H1 (cell line): Measurements from ENCODE around the gene CBY2. TPM values are rescaled to one million over a fixed set of nuclear protein-coding genes. Genes with fewer than 3 reads are reported as not detected.

Experiments
- CTCF ChIA-PET: fragments of 300-600 bp; sonication (Branson Sonifier 250); formaldehyde crosslinking; loops from one replicate; lab custom pipeline; 2021; ENCODE audit not compliant: partially characterized antibody; lab: Charles Lee
- POLR2A ChIA-PET: fragments of 300-600 bp; sonication (Branson Sonifier 250); formaldehyde crosslinking; loops from one replicate; lab custom pipeline; 2021; ENCODE audit warnings: inconsistent platforms; ENCODE audit not compliant: partially characterized antibody; lab: Charles Lee
- DNase-seq, 2 experiments: peaks; one replicate each; pipeline versions ENCODE4 v3.0.0 to v3.0.0-alpha.2; 2010 to 2022; ENCODE audit warnings: low spot score in 2 of 2, low read depth in 1 of 2, mixed read lengths in 1 of 2
- FAIRE-seq: peaks from 2 replicates; lab custom pipeline; 2011; peaks lifted over from hg19 to GRCh38; lab: Jason Lieb, UNC
- H2AFZ ChIP-seq: 2 replicates; pipeline ENCODE4 v1.8.1; 2012; ENCODE audit warnings: low read length, inconsistent platforms
- H2AK5ac ChIP-seq: 2 replicates; pipeline ENCODE4 v1.6.1; 2013; ENCODE audit warnings: low read depth, low read length
- H2BK120ac ChIP-seq: replicated peaks from 2 replicates; pipeline ENCODE3; 2013; ENCODE audit warnings: low read depth, low read length, inconsistent platforms
- H2BK12ac ChIP-seq: 2 replicates; pipeline ENCODE4 v1.6.1; 2013; ENCODE audit warnings: low read depth, low read length
- H2BK15ac ChIP-seq: 2 replicates; pipeline ENCODE4 v1.6.1; 2013; ENCODE audit warnings: low read length
- H2BK20ac ChIP-seq: 2 replicates; pipeline ENCODE4 v1.6.1; 2013; ENCODE audit warnings: low read length
- H2BK5ac ChIP-seq: 2 replicates; pipeline ENCODE4 v1.6.1; 2013; ENCODE audit warnings: low read depth, low read length
- H3K14ac ChIP-seq: 2 replicates; pipeline ENCODE4 v1.6.1; 2013; ENCODE audit warnings: inconsistent platforms; ENCODE audit not compliant: insufficient read length
- H3K18ac ChIP-seq: 2 replicates; pipeline ENCODE4 v1.6.1; 2013; ENCODE audit warnings: low read length; ENCODE audit errors: extremely low read depth
- H3K23ac ChIP-seq: 2 replicates; pipeline ENCODE4 v1.6.1; 2013; ENCODE audit warnings: inconsistent platforms; ENCODE audit not compliant: insufficient read length
- H3K23me2 ChIP-seq: 2 replicates; pipeline ENCODE4 v1.6.1; 2013; ENCODE audit warnings: low read depth, low read length
- H3K27ac ChIP-seq: 2 replicates; pipeline ENCODE4 v1.6.1; 2011; ENCODE audit warnings: low read depth, low read length, inconsistent platforms
- H3K27me3 ChIP-seq, 4 experiments: replicated peaks in 1 of 4; 1 replicate in 1 of 4; 2 replicates in 3 of 4; pipeline versions ENCODE4 v1.6.1 to v1.8.1; 2011 to 2013; ENCODE audit warnings: low read length in 3 of 4, mild to moderate bottlenecking in 3 of 4, inconsistent platforms in 2 of 4, mixed read lengths in 2 of 4, moderate library complexity in 1 of 4; ENCODE audit not compliant: control insufficient read depth in 3 of 4, insufficient read depth in 3 of 4; ENCODE audit errors: extremely low read depth in 1 of 4
- H3K36me3 ChIP-seq, 4 experiments: 2 replicates each; pipeline versions ENCODE4 v1.6.1 to v1.8.1; 2011 to 2013; ENCODE audit warnings: mild to moderate bottlenecking in 4 of 4, low read length in 3 of 4, moderate library complexity in 2 of 4, control low read depth in 1 of 4, inconsistent platforms in 1 of 4; ENCODE audit not compliant: insufficient read depth in 4 of 4, control insufficient read depth in 2 of 4
- H3K4ac ChIP-seq: replicated peaks from 2 replicates; pipeline ENCODE3; 2013; ENCODE audit warnings: low read length, low read depth, mixed read lengths, inconsistent platforms; ENCODE audit not compliant: insufficient read length
- H3K4me1 ChIP-seq, 4 experiments: replicated peaks in 1 of 4; 1 replicate in 1 of 4; 2 replicates in 3 of 4; pipeline versions ENCODE4 v1.6.1 to v1.8.1; 2011 to 2013; ENCODE audit warnings: low read length in 3 of 4, inconsistent platforms in 2 of 4, mixed read lengths in 1 of 4; ENCODE audit not compliant: insufficient read depth in 4 of 4, control insufficient read depth in 3 of 4
- H3K4me2 ChIP-seq, 2 experiments: 2 replicates each; pipeline versions ENCODE4 v1.6.1 to v1.8.1; 2011 to 2013; ENCODE audit warnings: low read depth in 2 of 2, low read length in 2 of 2, control low read depth in 1 of 2, inconsistent platforms in 1 of 2, mild to moderate bottlenecking in 1 of 2; ENCODE audit not compliant: insufficient read depth in 1 of 2
- H3K4me3 ChIP-seq, 4 experiments: fragments of 200-600, 300-600 bp in 1 of 4; sonication (generic), shearing (Covaris generic), sonication (Bioruptor Twin) in 1 of 4; 2 replicates each; pipeline versions ENCODE4 v1.5.1 to v1.8.1; 2011 to 2016; ENCODE audit warnings: low read length in 4 of 4, low read depth in 3 of 4, control low read depth in 2 of 4, inconsistent platforms in 2 of 4, mild to moderate bottlenecking in 2 of 4, mixed read lengths in 1 of 4, moderate library complexity in 1 of 4; ENCODE audit not compliant: insufficient read depth in 2 of 4; ENCODE audit errors: extremely low read depth in 1 of 4
- H3K56ac ChIP-seq: replicated peaks from 2 replicates; pipeline ENCODE3; 2013; ENCODE audit warnings: low read depth, mild to moderate bottlenecking, mixed read lengths, low read length, inconsistent platforms; ENCODE audit not compliant: insufficient read length
- H3K79me1 ChIP-seq: 2 replicates; pipeline ENCODE4 v1.6.1; 2013; ENCODE audit warnings: low read depth, low read length, control low read depth
- H3K79me2 ChIP-seq, 2 experiments: 2 replicates each; pipeline versions ENCODE4 v1.6.1 to v1.8.1; 2012 to 2013; ENCODE audit warnings: low read length in 2 of 2, mild to moderate bottlenecking in 2 of 2, inconsistent platforms in 1 of 2; ENCODE audit not compliant: insufficient read depth in 2 of 2, control insufficient read depth in 1 of 2
- H3K9ac ChIP-seq, 4 experiments: replicated peaks in 1 of 4; 1 replicate in 1 of 4; 2 replicates in 3 of 4; pipeline versions ENCODE4 v1.6.1 to v1.8.1; 2011 to 2013; ENCODE audit warnings: low read depth in 3 of 4, low read length in 3 of 4, control low read depth in 2 of 4, mild to moderate bottlenecking in 2 of 4, moderate library complexity in 2 of 4, inconsistent platforms in 1 of 4; ENCODE audit errors: extremely low read depth in 1 of 4
- H3K9me3 ChIP-seq, 2 experiments: 2 replicates each; pipeline versions ENCODE4 v1.6.1 to v1.8.1; 2012 to 2013; ENCODE audit warnings: mild to moderate bottlenecking in 2 of 2, moderate library complexity in 2 of 2, control low read depth in 1 of 2, inconsistent platforms in 1 of 2, low read depth in 1 of 2, low read length in 1 of 2, mixed read lengths in 1 of 2; ENCODE audit not compliant: insufficient read depth in 2 of 2
- H4K20me1 ChIP-seq, 2 experiments: replicated peaks in 1 of 2; 2 replicates each; pipeline versions ENCODE3 to v1.8.1; 2011 to 2013; ENCODE audit warnings: inconsistent platforms in 2 of 2, low read length in 2 of 2, mild to moderate bottlenecking in 1 of 2; ENCODE audit not compliant: insufficient read depth in 2 of 2, control insufficient read depth in 1 of 2
- H4K5ac ChIP-seq: 2 replicates; pipeline ENCODE4 v1.6.1; 2013; ENCODE audit warnings: low read length, low read depth, mixed read lengths, inconsistent platforms; ENCODE audit not compliant: insufficient read length
- H4K8ac ChIP-seq: 2 replicates; pipeline ENCODE4 v1.8.0; 2013; ENCODE audit warnings: mild to moderate bottlenecking, moderate library complexity, low read length, inconsistent platforms; ENCODE audit not compliant: insufficient read depth; ENCODE audit errors: extremely low read depth
- H4K91ac ChIP-seq: replicated peaks from 2 replicates; pipeline ENCODE3; 2013; ENCODE audit warnings: low read length, mixed read lengths, inconsistent platforms; ENCODE audit not compliant: insufficient read length
- ASH2L ChIP-seq: fragments of 200-600, 300-600 bp; sonication (generic); IDR thresholded peaks from one replicate; pipeline ENCODE4 v1.7.1; 2017; ENCODE audit warnings: low read length
- CHD2 ChIP-seq: IDR thresholded peaks from 2 replicates; pipeline ENCODE4 v1.6.1; 2012; ENCODE audit warnings: low read length, improper control_type of control experiment
- EP300 ChIP-seq, 2 experiments: IDR thresholded peaks; 1 replicate in 1 of 2; 2 replicates in 1 of 2; pipeline ENCODE4 v1.6.1; 2011 to 2012; ENCODE audit warnings: low read depth in 2 of 2, low read length in 2 of 2, mild to moderate bottlenecking in 2 of 2, borderline replicate concordance in 1 of 2, inconsistent platforms in 1 of 2, moderate library complexity in 1 of 2
- GABPA ChIP-seq: IDR thresholded peaks from 2 replicates; pipeline ENCODE4 v1.6.1; 2011; ENCODE audit warnings: mild to moderate bottlenecking, low read length, moderate library complexity, borderline replicate concordance; ENCODE audit not compliant: insufficient read depth
- HDAC6 ChIP-seq: IDR thresholded peaks from one replicate; pipeline ENCODE4 v1.7.1; 2012; ENCODE audit warnings: low read depth, mild to moderate bottlenecking, inconsistent platforms, low read length, moderate library complexity
- KDM4A ChIP-seq: IDR thresholded peaks from one replicate; pipeline ENCODE4 v1.7.1; 2012; ENCODE audit warnings: low read depth, mild to moderate bottlenecking, moderate library complexity, low read length, inconsistent platforms; ENCODE audit not compliant: severe bottlenecking
- SIRT6 ChIP-seq: IDR thresholded peaks from one replicate; pipeline ENCODE4 v1.7.1; 2012; ENCODE audit warnings: low read length, inconsistent platforms
- SP1 ChIP-seq: IDR thresholded peaks from 2 replicates; pipeline ENCODE4 v1.6.1; 2011; ENCODE audit warnings: low read depth, low read length
- SUZ12 ChIP-seq: fragments of 200-600 bp; sonication (generic); IDR thresholded peaks from 2 replicates; pipeline ENCODE4 v1.6.1; 2012; ENCODE audit warnings: mild to moderate bottlenecking, inconsistent platforms, low read length, moderate library complexity, mixed read lengths
- TBP ChIP-seq: IDR thresholded peaks from 2 replicates; pipeline ENCODE4 v1.6.1; 2011; ENCODE audit warnings: low read depth, low read length, improper control_type of control experiment
- WGBS, 2 experiments: shearing (Covaris generic) in 1 of 2; methylation state at CpG; one replicate each; pipeline versions ENCODE4 v1.1.6 to v1.1.7; 2013 to 2015; ENCODE audit warnings: low lambda C conversion rate in 2 of 2, mixed read lengths in 2 of 2, inconsistent platforms in 1 of 2, low coverage in 1 of 2, missing lambda C conversion rate in 1 of 2; ENCODE audit not compliant: insufficient replicate concordance in 2 of 2, insufficient coverage in 1 of 2, insufficient read length in 1 of 2; ENCODE audit errors: extremely low coverage in 1 of 2, missing lambda C conversion rate in 1 of 2; 5-methylcytosine and 5-hydroxymethylcytosine counted together
- polyA plus RNA-seq, 7 experiments: library from polyadenylated mRNA; depleted of rRNA in 3 of 7; stranded (reverse) in 5 of 7; unstranded in 2 of 7; fragments of >200 nt in 5 of 7; fragments of 200-250 nt in 2 of 7; gene quantifications; 1 replicate in 5 of 7; 2 replicates in 1 of 7; 4 replicates in 1 of 7; pipeline versions ENCODE4 v1.2.1 to v1.2.3, GENCODE V29; 2011 to 2013; ENCODE audit warnings: missing spikeins in 2 of 7, mixed read lengths in 2 of 7
- total RNA-seq: library from RNA; stranded (reverse); fragmentation: NEBNext Ultra II Directional; extraction: Animal tissue kit (Norgen Biotek cat#: 25700); gene quantifications from 2 replicates; pipeline ENCODE4 v1.2.1, GENCODE V29; 2021
- TF ChIP-seq, protein P1 (sequence below): IDR thresholded peaks from 2 replicates; pipeline ENCODE4 v1.6.1; 2011; ENCODE audit warnings: low read length, improper control_type of control experiment

CBY2 gene
- total and polyA plus RNA-seq, 2 of the 8 experiments (the other 6 are each of a cell fraction or from before 2014, with no cell fraction given) = not detected

GRCh38 chr13:45704854-45705695 lies 3.0 kb downstream of the CBY2 start:
- H3K27ac ChIP-seq = no peak overlapping the region
- no peak overlapping the region for H2BK15ac ChIP-seq
- no peaks in the 10 kb centered on the region for H3K9me3 ChIP-seq
- H2AK5ac ChIP-seq = no peak overlapping the region
- H3K9ac ChIP-seq = no peak overlapping the region
- FAIRE-seq (peak; percentile 32), DNase-seq (no peak)
- no peak overlapping the region for H3K4ac ChIP-seq
- no peak overlapping the region for H2BK5ac ChIP-seq
- H4K8ac ChIP-seq = no peak overlapping the region
- no peaks in the 10 kb centered on the region for H3K23me2 ChIP-seq
- H4K20me1 ChIP-seq = no peaks in the 10 kb centered on the region
- ChIA-PET POLR2A (no interaction called here), CTCF (interaction anchor here (0.5 to 4.8 kb wide), 7 partner anchors 12 to 586 kb away, joined by 3 to 31 read pairs (median 4); no protein-coding TSS in a partner anchor)
- H3K18ac ChIP-seq = no peak overlapping the region; the same call in 1 of the 2 replicates
- H3K56ac ChIP-seq = no peak overlapping the region
- H4K91ac ChIP-seq = no peak overlapping the region
- no peak overlapping the region for H3K23ac ChIP-seq
- H3K4me1 ChIP-seq = peaks cover 0 to 9% (median 3%) of the 10 kb centered on the region in 4 experiments; a peak in 3 of 7 replicates
- no peak overlapping the region for H3K14ac ChIP-seq
- no peak overlapping the region; a peak in 2 of 8 replicates for H3K4me3 ChIP-seq
- 60% methylated on average over 7 of the region's 7 CpGs; no CpG with 5 or more reads in 1 of the 2 experiments for WGBS, 2 experiments
- no peaks in the 10 kb centered on the region for H3K79me2 ChIP-seq
- no peak overlapping the region for H2BK20ac ChIP-seq
- H3K79me1 ChIP-seq = no peaks in the 10 kb centered on the region; the same call in 1 of the 2 replicates
- no peak overlapping the region for H2BK120ac ChIP-seq
- no peak overlapping the region for H4K5ac ChIP-seq
- no peaks in the 10 kb centered on the region for H3K36me3 ChIP-seq
- H3K4me2 ChIP-seq = 0 out of 4 replicates have a peak overlapping the region, but pooled peaks of 1 of the 2 experiments have one; percentile 31
- H3K27me3 ChIP-seq = 0 out of 7 replicates have a peak, but pooled peaks cover 0 to 2% (median 0%) of the 10 kb centered on the region in 4 experiments
- H2AFZ ChIP-seq = no peak overlapping the region; the same call in 1 of the 2 replicates
- H2BK12ac ChIP-seq = no peak overlapping the region
- TF ChIP-seq, protein P1, sequence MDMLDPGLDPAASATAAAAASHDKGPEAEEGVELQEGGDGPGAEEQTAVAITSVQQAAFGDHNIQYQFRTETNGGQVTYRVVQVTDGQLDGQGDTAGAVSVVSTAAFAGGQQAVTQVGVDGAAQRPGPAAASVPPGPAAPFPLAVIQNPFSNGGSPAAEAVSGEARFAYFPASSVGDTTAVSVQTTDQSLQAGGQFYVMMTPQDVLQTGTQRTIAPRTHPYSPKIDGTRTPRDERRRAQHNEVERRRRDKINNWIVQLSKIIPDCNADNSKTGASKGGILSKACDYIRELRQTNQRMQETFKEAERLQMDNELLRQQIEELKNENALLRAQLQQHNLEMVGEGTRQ = no peak
- TF ChIP-seq CHD2 = no peak
- no peak for TF ChIP-seq TBP
- TF ChIP-seq SP1 = no peak
- no peak for TF ChIP-seq KDM4A
- TF ChIP-seq ASH2L = no peak
- no peak for TF ChIP-seq GABPA
- no peak for TF ChIP-seq EP300 (IDR thresholded peaks at IDR 0.05; ENCODE audit: borderline replicate concordance in 1 of 2, low read depth in 2 of 2, low read length in 2 of 2)
- no peak for TF ChIP-seq SUZ12
- TF ChIP-seq SIRT6 = no peak
- no peak for TF ChIP-seq HDAC6
